GM19035 (cell line): ENCODE results near the gene CYP27B1.
"Not testable (repeated sequence)": the region's sequence is repeated elsewhere in the genome, so short reads cannot be mapped to it uniquely, and the experiment has no call there.

ENCODE experiments used
- ATAC-seq: cut with Tn5 transposase; IDR thresholded peaks from one replicate; pipeline ENCODE4 v1.9.1; 2021; ENCODE audit not compliant: unreplicated experiment

Gene CYP27B1

GRCh38 chr12:57783861-57784260, 17.0 kb upstream of the CYP27B1 start:
- no peak for ATAC-seq

- ATAC-seq, result no peak
Measured at GRCh38 chr12:57783466-57783801, 16.6 kb upstream of the CYP27B1 start.

GRCh38 chr12:57782608-57783465, 16.0 kb upstream of the CYP27B1 start, which contains the start of gene TSFM:
Gene TSFM, plus strand, starts transcription at chr12:57782787. Its CDS starts 15 bp downstream, at chr12:57782802.
- ATAC-seq, result peak; percentile 82

DNA sequence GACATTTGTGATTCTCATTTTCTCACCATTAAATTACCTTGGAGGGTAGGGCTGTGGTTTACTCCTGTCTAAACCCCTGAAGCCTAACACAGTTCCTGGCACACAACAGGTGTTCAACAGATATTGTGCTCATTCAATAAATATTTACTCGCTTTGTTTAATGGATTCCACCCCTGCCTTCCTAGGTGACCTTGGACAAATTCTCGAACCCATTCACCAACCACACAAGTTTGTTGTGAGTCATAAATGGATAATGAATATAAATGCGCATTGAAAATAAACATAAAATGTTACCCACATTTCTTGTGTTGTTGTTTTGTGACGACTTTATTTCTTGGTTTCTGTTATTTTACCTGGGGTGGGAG, 15.3 kb upstream of the CYP27B1 start:
- ATAC-seq, result peak; percentile 5

DNA sequence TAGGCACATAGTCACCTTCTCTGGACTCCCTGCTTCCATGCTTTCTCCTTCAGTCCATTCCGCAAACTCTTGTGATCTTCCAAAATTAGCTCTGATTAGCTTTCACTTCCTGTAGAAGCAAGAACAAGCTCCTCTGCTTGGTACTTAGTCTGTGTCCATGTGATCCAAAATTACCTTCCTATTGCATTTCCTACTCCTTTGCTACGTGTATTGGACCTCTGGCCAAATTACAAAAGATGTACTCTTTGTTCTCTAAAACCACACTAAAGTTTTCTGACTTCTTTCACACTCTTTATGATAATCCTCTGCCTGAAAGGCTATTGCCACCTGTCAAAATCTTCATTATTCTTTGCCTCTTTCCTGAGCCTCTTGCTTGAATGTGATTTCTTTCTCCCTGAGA, 14.9 kb upstream of the CYP27B1 start:
- no peak for ATAC-seq

DNA sequence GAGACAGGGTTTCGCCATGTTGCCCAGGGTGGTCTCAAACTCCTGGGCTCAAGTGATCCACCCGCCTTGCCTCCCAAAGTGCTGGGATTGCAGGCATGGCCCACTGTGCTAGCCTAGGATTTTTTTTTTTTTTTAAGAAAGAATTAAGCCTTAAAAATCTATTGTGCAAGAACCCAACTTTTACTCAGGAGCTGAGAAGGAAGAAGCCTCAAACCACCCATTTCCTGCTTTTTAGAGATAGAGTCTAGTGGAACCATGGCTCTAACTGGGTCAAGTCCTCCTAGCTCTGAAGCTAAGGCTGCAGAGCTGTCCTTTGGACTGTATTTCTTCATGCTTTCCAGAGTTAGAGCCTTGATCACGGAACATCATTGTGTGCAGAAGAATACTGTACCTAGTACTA, 14.4 kb upstream of the CYP27B1 start:
- ATAC-seq, result no peak

- no peak for ATAC-seq
Measured at GRCh38 chr12:57780284-57780897, 13.5 kb upstream of the CYP27B1 start.

- ATAC-seq, result no peak
Measured at GRCh38 chr12:57779736-57780135, 12.9 kb upstream of the CYP27B1 start.

DNA sequence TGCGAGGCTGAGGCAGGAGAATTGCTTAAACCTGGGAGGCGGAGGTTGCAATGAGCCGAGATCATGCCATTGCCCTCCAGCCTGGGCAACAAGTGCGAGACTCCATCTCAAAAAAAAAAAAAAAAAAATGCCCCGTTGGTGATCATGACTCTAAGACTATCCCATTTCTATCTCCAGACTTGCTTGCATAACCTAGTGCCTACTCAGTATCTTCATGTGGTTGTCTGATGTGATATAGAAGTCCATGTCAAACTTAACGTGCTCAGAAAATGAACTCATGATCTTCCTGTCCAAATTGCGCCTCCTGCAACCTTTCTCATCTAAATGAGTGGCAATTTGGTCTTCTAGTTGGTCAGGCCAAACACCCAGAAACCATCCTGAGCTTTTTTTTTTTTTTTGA, 11.0 kb upstream of the CYP27B1 start:
- ATAC-seq, result no peak

DNA sequence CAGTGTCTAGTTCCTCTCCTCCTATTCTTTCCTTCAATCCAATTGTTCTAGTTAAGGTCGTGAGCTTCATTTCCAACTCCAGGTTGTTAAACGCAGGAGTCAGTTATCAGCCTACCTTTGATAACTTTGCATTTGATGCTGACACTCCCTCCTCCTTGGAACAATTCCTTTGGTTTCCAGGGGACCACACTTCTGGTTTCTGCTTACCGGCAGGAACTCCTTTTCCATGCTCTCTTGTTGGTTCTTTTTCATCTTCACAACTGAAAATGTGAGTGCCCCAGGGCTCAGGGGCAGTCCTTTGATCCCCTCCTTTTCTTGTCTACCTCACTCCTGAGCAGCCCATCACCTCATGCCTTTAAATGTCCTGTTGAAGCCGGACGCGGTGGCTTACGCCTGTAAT, 10.5 kb upstream of the CYP27B1 start:
- ATAC-seq, result no peak

DNA sequence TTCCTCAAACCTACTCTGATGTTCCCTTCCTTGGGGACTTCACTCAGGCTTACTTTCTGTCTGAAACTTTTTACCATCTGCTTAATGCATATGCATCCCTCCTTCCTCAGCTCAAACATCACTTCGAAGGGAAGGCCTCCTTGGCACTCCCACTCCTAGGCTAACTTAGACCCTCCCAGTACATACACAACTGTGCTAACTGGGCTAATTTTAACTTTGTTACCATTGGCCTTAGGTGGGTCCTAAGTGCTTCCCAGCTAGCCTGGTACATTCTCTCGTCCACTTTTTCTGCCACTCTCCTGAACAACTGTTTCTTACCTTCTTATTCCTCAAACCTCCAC, 9.3 kb upstream of the CYP27B1 start:
- no peak for ATAC-seq

GRCh38 chr12:57775563-57776246, 8.8 kb upstream of the CYP27B1 start:
- ATAC-seq, result no peak

DNA sequence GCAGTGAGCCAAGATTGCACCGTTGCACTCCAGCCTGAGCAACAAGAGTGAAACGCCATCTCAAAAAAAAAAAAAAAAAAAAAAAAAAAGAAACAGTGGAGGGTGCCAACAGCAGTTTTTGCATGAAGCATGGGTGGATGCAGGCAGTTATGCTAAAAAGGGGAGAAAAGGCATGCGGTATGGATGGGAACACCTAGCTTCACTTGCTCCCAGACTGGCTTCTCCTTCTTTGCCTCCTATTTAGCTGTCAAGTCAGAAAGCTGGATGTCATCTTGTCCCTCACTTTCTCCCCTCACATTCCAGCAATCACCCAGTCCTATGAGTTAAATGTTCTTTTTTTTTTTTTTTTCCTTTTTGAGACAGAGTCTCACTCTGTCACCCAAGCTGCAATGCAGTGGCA, 8.2 kb upstream of the CYP27B1 start:
- no peak for ATAC-seq

DNA sequence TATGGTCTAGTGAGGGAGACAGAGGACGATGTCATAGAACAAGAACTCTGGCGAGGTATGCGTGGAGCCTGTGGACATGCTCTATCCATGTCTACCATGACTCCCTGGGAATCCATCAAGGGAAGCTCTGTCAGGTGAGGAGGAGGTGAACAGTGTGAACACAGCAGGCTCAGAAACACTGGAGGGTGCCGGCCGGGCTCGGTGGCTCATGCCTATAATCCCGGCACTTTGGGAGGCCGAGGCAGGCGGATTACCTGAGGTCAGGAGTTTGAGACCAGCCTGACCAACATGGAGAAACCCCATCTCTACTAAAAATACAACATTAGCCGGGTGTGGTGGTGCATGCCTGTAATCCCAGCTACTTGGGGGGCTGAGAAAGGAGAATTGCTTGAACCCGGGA, 7.8 kb upstream of the CYP27B1 start:
- ATAC-seq, result not testable (repeated sequence)

- ATAC-seq, result peak; percentile 17
Measured at GRCh38 chr12:57772429-57773322, 5.8 kb upstream of the CYP27B1 start, which contains the start of gene EEF1AKMT3. Gene EEF1AKMT3, plus strand, starts transcription at chr12:57772614. Its CDS starts 111 bp downstream, at chr12:57772725.

- peak; percentile 86 for ATAC-seq
Measured at GRCh38 chr12:57771873-57772428, 5.1 kb upstream of the CYP27B1 start, which contains the start of gene METTL1. Gene METTL1, minus strand, starts transcription at chr12:57772105. Its CDS starts 22 bp downstream, at chr12:57772083.

GRCh38 chr12:57771236-57771872, 4.5 kb upstream of the CYP27B1 start:
- ATAC-seq, result peak; percentile 75

DNA sequence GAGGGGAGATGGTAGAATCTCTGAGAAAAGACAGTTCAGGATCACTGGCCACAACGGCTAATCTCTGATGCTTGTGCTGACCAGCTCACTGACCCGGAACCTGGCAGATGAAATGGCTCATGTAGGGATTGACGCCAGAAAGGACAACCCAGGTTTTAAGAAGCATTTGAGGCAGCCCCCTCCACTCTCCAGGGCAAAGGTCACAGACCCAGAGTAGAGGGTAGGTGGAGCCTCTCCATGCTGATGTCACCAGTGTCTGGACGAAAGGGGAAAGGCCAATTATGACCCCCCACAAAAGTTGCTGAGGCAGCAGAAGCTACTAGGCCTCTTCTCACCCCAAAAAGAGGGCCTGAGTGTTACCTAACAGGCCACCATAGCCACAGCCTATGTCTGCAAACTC, 3.9 kb upstream of the CYP27B1 start:
- ATAC-seq, result no peak

DNA sequence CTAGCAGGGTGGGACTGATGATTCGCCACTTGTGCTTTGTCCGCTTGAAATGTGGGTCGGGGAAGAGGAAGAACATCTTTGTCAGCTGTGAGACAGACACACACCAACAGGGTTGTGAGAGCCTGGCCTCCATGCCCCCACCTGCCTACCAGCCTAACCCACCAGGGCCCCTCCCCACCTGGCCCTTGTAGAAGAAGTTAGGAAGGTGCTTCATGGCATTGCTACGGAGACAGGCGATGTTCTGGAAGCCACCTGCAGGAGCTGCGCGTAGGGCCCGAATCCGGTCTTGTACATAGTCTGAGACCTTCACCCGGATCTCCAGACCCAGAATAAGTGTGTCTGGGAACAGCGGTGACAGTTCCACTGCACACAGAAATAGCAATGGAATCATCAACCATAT, 2.7 kb upstream of the CYP27B1 start:
- no peak for ATAC-seq

- no peak for ATAC-seq
Measured at GRCh38 chr12:57767876-57768275, 998 bp upstream of the CYP27B1 start.
